HCT116 (cell line): ENCODE data around the gene CLEC16A. TPM values are rescaled to one million over a fixed set of nuclear protein-coding genes. Genes with fewer than 3 reads are reported as not detected.
"Not testable (repeated sequence)": the region's sequence is repeated elsewhere in the genome, so short reads cannot be mapped to it uniquely, and the experiment has no call there.

Experiments
- ATAC-seq: fragments of 200-7000 bp; cut with Tn5 transposase; 2 replicates; pipeline ENCODE4 v1.9.1; 2020; ENCODE audit warnings: mild to moderate bottlenecking, moderate library complexity
- BruUV-seq: library from RNA; stranded (reverse); fragments of 400-500 nt; replicated peaks from 2 replicates; lab custom pipeline; 2021; lab: Mats Ljungman, UMichigan
- CTCF ChIA-PET: fragments of 300-600 bp; sonication (Branson Sonifier 250); formaldehyde crosslinking; loops from one replicate; lab custom pipeline; 2021; ENCODE audit warnings: antibody characterized with exemption; lab: Charles Lee
- POLR2A ChIA-PET: fragments of 300-600, 350-600 bp; sonication (Branson Sonifier 250); formaldehyde crosslinking; loops from one replicate; lab custom pipeline; 2021; ENCODE audit warnings: antibody characterized with exemption; lab: Charles Lee
- RAD21 ChIA-PET, 2 experiments: fragments of 300-600 bp; sonication (Branson Sonifier 250); formaldehyde crosslinking; loops; one replicate each; lab custom pipeline; 2023; ENCODE audit warnings: low total read pairs in 2 of 2; ENCODE audit not compliant: uncharacterized antibody in 2 of 2, unreplicated experiment in 2 of 2, low non-redundant PET in 1 of 2; lab: Charles Lee
- DNase-seq: peaks from one replicate; pipeline ENCODE4 v3.0.0-alpha.2; 2010; ENCODE audit warnings: low read depth, low spot score
- H2AFZ ChIP-seq: fragments of 200-600 bp; shearing (Covaris generic), sonication (generic); 2 replicates; pipeline ENCODE4 v1.6.1; 2017; ENCODE audit warnings: low read depth, mixed run types, mixed read lengths, antibody characterized with exemption, low read length; ENCODE audit not compliant: poor library complexity, severe bottlenecking
- H3K27ac ChIP-seq: 2 replicates; pipeline ENCODE4 v1.5.1; 2012; ENCODE audit warnings: low read depth, low read length
- H3K27me3 ChIP-seq: fragments of 200-600 bp; sonication (generic); 2 replicates; pipeline ENCODE4 v1.6.1; 2016; ENCODE audit warnings: mixed run types, low read length, mixed read lengths; ENCODE audit not compliant: insufficient read depth
- H3K36me3 ChIP-seq, 2 experiments: fragments of 200-500 bp in 1 of 2; fragments of 200-600 bp in 1 of 2; sonication (Bioruptor generic) in 1 of 2; sonication (generic) in 1 of 2; 2 replicates each; pipeline versions ENCODE4 v1.5.1 to v1.6.1; 2014 to 2016; ENCODE audit warnings: low read length in 2 of 2, inconsistent platforms in 1 of 2, mixed read lengths in 1 of 2, mixed run types in 1 of 2; ENCODE audit not compliant: insufficient read depth in 2 of 2, control insufficient read depth in 1 of 2
- H3K4me1 ChIP-seq, 2 experiments: fragments of 200-600 bp in 1 of 2; sonication (generic) in 1 of 2; 2 replicates each; pipeline versions ENCODE4 v1.5.1 to v1.6.1; 2012 to 2017; ENCODE audit warnings: low read length in 2 of 2, inconsistent platforms in 1 of 2, mild to moderate bottlenecking in 1 of 2, mixed read lengths in 1 of 2, mixed run types in 1 of 2, moderate library complexity in 1 of 2; ENCODE audit not compliant: insufficient read depth in 2 of 2, control insufficient read depth in 1 of 2
- H3K4me2 ChIP-seq: fragments of 200-600 bp; sonication (generic); 2 replicates; pipeline ENCODE4 v1.6.1; 2017; ENCODE audit warnings: mixed run types, low read length, mixed read lengths
- H3K4me3 ChIP-seq, 2 experiments: fragments of 200-600 bp in 1 of 2; sonication (generic) in 1 of 2; replicated peaks in 1 of 2; 2 replicates each; pipeline ENCODE4 v1.5.1; 2011 to 2016; ENCODE audit warnings: low read length in 2 of 2, control low read depth in 1 of 2, low read depth in 1 of 2, mild to moderate bottlenecking in 1 of 2, mixed read lengths in 1 of 2, mixed run types in 1 of 2
- H3K79me2 ChIP-seq: fragments of 200-600 bp; sonication (generic); 2 replicates; pipeline ENCODE4 v1.6.1; 2017; ENCODE audit warnings: mild to moderate bottlenecking, mixed run types, low read length, moderate library complexity, mixed read lengths; ENCODE audit not compliant: insufficient read depth
- H3K9ac ChIP-seq: fragments of 200-600 bp; sonication (generic); 2 replicates; pipeline ENCODE4 v1.6.1; 2016; ENCODE audit warnings: low read length, mixed read lengths
- H3K9me2 ChIP-seq: fragments of 200-600 bp; sonication (generic), shearing (Covaris generic); 2 replicates; pipeline ENCODE4 v1.6.1; 2017; ENCODE audit warnings: mixed run types, mild to moderate bottlenecking, moderate library complexity; ENCODE audit not compliant: insufficient read depth
- H3K9me3 ChIP-seq, 2 experiments: fragments of 200-500 bp in 1 of 2; fragments of 200-600 bp in 1 of 2; sonication (Bioruptor generic) in 1 of 2; sonication (generic) in 1 of 2; 2 replicates each; pipeline ENCODE4 v1.6.1; 2014 to 2017; ENCODE audit warnings: low read length in 2 of 2, mixed read lengths in 2 of 2, inconsistent platforms in 1 of 2, low read depth in 1 of 2, mild to moderate bottlenecking in 1 of 2, mixed run types in 1 of 2, moderate library complexity in 1 of 2; ENCODE audit not compliant: control insufficient read depth in 1 of 2, insufficient read depth in 1 of 2
- H4K20me1 ChIP-seq: fragments of 200-600 bp; sonication (generic), shearing (Covaris generic); 2 replicates; pipeline ENCODE4 v1.6.1; 2017; ENCODE audit warnings: mixed run types, mild to moderate bottlenecking, moderate library complexity; ENCODE audit not compliant: insufficient read depth
- CBX3 ChIP-seq: IDR thresholded peaks from 2 replicates; pipeline ENCODE4 v1.6.1; 2012; ENCODE audit warnings: low read depth
- CEBPB ChIP-seq: IDR thresholded peaks from 2 replicates; pipeline ENCODE4 v1.6.1; 2012; ENCODE audit warnings: low read depth
- EGR1 ChIP-seq: IDR thresholded peaks from 2 replicates; pipeline ENCODE4 v1.6.1; 2012; ENCODE audit warnings: low read depth
- EZH2 ChIP-seq: fragments of 200-600 bp; sonication (generic); IDR thresholded peaks from 2 replicates; pipeline ENCODE4 v1.6.1; 2017; ENCODE audit warnings: antibody characterized with exemption, mixed run types
- EZH2phosphoT487 ChIP-seq: fragments of 200-600 bp; IDR thresholded peaks from 2 replicates; pipeline ENCODE4 v1.6.1; 2018; ENCODE audit warnings: antibody characterized with exemption, borderline replicate concordance
- POLR2A ChIP-seq: IDR thresholded peaks from 2 replicates; pipeline ENCODE4 v1.7.0; 2011; ENCODE audit warnings: borderline replicate concordance; ENCODE audit not compliant: insufficient read depth, insufficient read length; ENCODE audit errors: extremely low read depth
- POLR2AphosphoS5 ChIP-seq: IDR thresholded peaks from 2 replicates; pipeline ENCODE4 v1.6.1; 2011; ENCODE audit warnings: mild to moderate bottlenecking, low read depth, low read length, moderate library complexity
- RAD21 ChIP-seq: IDR thresholded peaks from 2 replicates; pipeline ENCODE4 v1.6.1; 2012; ENCODE audit warnings: low read depth, mild to moderate bottlenecking
- SP1 ChIP-seq: IDR thresholded peaks from 2 replicates; pipeline ENCODE4 v1.6.1; 2012; ENCODE audit warnings: low read depth
- ZBTB33 ChIP-seq: IDR thresholded peaks from 2 replicates; pipeline ENCODE4 v1.6.1; 2011; ENCODE audit warnings: mild to moderate bottlenecking, low read length, moderate library complexity; ENCODE audit not compliant: insufficient replicate concordance; ENCODE audit errors: extremely low read depth
- intact Hi-C: fragments of 100-400 bp; cut with micrococcal nuclease; formaldehyde crosslinking; loops from 2 replicates; pipeline ENCODE4 v1.10.0; 2022
- total RNA-seq: library from RNA; stranded (reverse); gene quantifications from one replicate; pipeline ENCODE4 v1.2.1, GENCODE V29; 2021; ENCODE audit not compliant: unreplicated experiment
- TF ChIP-seq, protein P1 (sequence below): IDR thresholded peaks from 2 replicates; pipeline ENCODE4 v1.6.1; 2012
- TF ChIP-seq, protein P2 (sequence below): IDR thresholded peaks from 2 replicates; pipeline ENCODE4 v1.6.1; 2012
- TF ChIP-seq, protein P3 (sequence below), 3 experiments: fragments of 200-600 bp in 1 of 3; sonication (generic) in 1 of 3; IDR thresholded peaks in 2 of 3; conservative IDR thresholded peaks in 1 of 3; 2 replicates each; pipeline ENCODE4 v1.5.1; 2012 to 2017; ENCODE audit warnings: low read depth in 2 of 3, low read length in 2 of 3, antibody characterized with exemption in 1 of 3, borderline replicate concordance in 1 of 3, control low read depth in 1 of 3, mild to moderate bottlenecking in 1 of 3, mixed read lengths in 1 of 3, mixed run types in 1 of 3, moderate library complexity in 1 of 3; ENCODE audit not compliant: insufficient read depth in 1 of 3

CLEC16A gene
- total RNA-seq, 1 experiment from 2014 or later, result 18.0 TPM

- peaks cover 0 to 13% of the 10 kb centered on the region in 2 experiments; a peak in 2 of 4 replicates for H3K4me1 ChIP-seq
- no peaks in the 10 kb centered on the region for H3K9me2 ChIP-seq
- H3K79me2 ChIP-seq, result 0 out of 2 replicates have a peak, but pooled peaks cover 6% of the 10 kb centered on the region
- BruUV-seq, result no TSS peak
- peaks cover 5 to 8% of the 10 kb centered on the region in 2 experiments; a peak in 3 of 4 replicates for H3K36me3 ChIP-seq
- ATAC-seq, result no peak
- RAD21 ChIA-PET, result no interaction called here
- no peak overlapping the region for H3K4me2 ChIP-seq
- CTCF ChIA-PET, result no interaction called here
- no peak overlapping the region for H3K27ac ChIP-seq
- POLR2A ChIA-PET, result no interaction called here
- H3K27me3 ChIP-seq, result no peaks in the 10 kb centered on the region
- H2AFZ ChIP-seq, result no peak overlapping the region
- intact Hi-C loops, result no loop called here
- no peak for DNase-seq
- no peaks in the 10 kb centered on the region for H3K9me3 ChIP-seq
- no peaks in the 10 kb centered on the region for H4K20me1 ChIP-seq
- H3K9ac ChIP-seq, result no peak overlapping the region
- H3K4me3 ChIP-seq, result no peak overlapping the region
- TF ChIP-seq EZH2 (no peak), POLR2A (no peak), RAD21 (no peak), EZH2phosphoT487 (no peak), SP1 (no peak), ZBTB33 (no peak), CEBPB (no peak), CBX3 (no peak), POLR2AphosphoS5 (no peak), EGR1 (no peak)
- TF ChIP-seq, protein P1, sequence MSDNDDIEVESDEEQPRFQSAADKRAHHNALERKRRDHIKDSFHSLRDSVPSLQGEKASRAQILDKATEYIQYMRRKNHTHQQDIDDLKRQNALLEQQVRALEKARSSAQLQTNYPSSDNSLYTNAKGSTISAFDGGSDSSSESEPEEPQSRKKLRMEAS, result no peak
- TF ChIP-seq, protein P2, sequence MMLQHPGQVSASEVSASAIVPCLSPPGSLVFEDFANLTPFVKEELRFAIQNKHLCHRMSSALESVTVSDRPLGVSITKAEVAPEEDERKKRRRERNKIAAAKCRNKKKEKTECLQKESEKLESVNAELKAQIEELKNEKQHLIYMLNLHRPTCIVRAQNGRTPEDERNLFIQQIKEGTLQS, result no peak
- TF ChIP-seq, protein P3, sequence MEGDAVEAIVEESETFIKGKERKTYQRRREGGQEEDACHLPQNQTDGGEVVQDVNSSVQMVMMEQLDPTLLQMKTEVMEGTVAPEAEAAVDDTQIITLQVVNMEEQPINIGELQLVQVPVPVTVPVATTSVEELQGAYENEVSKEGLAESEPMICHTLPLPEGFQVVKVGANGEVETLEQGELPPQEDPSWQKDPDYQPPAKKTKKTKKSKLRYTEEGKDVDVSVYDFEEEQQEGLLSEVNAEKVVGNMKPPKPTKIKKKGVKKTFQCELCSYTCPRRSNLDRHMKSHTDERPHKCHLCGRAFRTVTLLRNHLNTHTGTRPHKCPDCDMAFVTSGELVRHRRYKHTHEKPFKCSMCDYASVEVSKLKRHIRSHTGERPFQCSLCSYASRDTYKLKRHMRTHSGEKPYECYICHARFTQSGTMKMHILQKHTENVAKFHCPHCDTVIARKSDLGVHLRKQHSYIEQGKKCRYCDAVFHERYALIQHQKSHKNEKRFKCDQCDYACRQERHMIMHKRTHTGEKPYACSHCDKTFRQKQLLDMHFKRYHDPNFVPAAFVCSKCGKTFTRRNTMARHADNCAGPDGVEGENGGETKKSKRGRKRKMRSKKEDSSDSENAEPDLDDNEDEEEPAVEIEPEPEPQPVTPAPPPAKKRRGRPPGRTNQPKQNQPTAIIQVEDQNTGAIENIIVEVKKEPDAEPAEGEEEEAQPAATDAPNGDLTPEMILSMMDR (IDR thresholded peaks at IDR 0.05 in 2 of 3, conservative IDR thresholded peaks at IDR 0.05 in 1 of 3; ENCODE audit: borderline replicate concordance in 1 of 3, insufficient read depth in 1 of 3, low read depth in 2 of 3, low read length in 2 of 3), result no peak
Measured at GRCh38 chr16:10927497-10928112, 16.8 kb upstream of the CLEC16A start.

DNA sequence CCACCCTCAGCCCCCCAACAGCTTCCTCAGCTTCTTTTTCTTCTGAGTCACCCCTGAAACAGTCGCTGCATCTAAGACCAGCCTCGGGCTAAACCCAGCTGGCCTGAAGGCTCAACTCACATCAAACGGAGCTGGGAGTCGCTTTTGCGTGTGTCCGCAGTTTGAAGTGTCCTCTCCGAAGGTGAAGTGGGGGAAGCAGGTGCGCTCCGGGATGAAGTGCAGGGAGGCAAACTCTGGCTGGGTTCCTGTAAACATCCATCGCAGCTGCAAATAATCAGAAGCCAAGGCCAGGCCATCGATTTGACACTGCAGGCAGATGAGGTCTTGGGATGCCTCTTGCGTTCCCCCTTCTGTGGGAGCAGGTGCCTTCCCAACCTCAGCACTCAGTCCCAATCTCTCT lies 15.3 kb upstream of the CLEC16A start:
- H3K4me2 ChIP-seq, H3K4me1 ChIP-seq, H3K27ac ChIP-seq, H4K20me1 ChIP-seq, H3K9me2 ChIP-seq, RAD21 ChIA-PET, ATAC-seq, H3K9me3 ChIP-seq, DNase-seq, intact Hi-C loops, H3K4me3 ChIP-seq, CTCF ChIA-PET, H3K9ac ChIP-seq, H3K27me3 ChIP-seq, H2AFZ ChIP-seq, POLR2A ChIA-PET, BruUV-seq: not testable (repeated sequence)
- peaks cover 19% of the 10 kb centered on the region; the same call in 1 of the 2 replicates for H3K79me2 ChIP-seq
- H3K36me3 ChIP-seq, result peaks cover 8 to 10% of the 10 kb centered on the region in 2 experiments; a peak in 3 of 4 replicates
